HUDEP-2 (cell line): ENCODE measurements around the gene TTC27.
"Not testable (repeated sequence)": the region's sequence is repeated elsewhere in the genome, so short reads cannot be mapped to it uniquely, and the experiment has no call there.

ENCODE experiments used
- DNase-seq, 76 experiments: peaks; one replicate each; lab custom pipeline; 2025; ENCODE audit not compliant: unreplicated experiment in 76 of 76; lab: John Stamatoyannopoulos, UW

The TTC27 gene

GRCh38 chr2:32627814-32628579 lies at the start of gene TTC27:
Gene TTC27, plus strand, starts transcription at chr2:32628050. Its CDS starts 243 bp downstream, at chr2:32628293.
- DNase-seq: peak in 75 of 76 experiments; percentile 37 to 96 (median 91)

GRCh38 chr2:32591669-32592463 lies 36.0 kb upstream of the TTC27 start:
- peak in 26 of 76 experiments; percentile 1 to 47 (median 16) for DNase-seq

- no peak for DNase-seq
Observed at GRCh38 chr2:32594573-32594972, 33.3 kb upstream of the TTC27 start.

- DNase-seq: no peak
Observed at GRCh38 chr2:32611366-32611765, 16.5 kb upstream of the TTC27 start.

- DNase-seq: no peak
Observed at GRCh38 chr2:32611771-32612170, 16.1 kb upstream of the TTC27 start.

- DNase-seq: no peak
Observed at GRCh38 chr2:32614084-32614483, 13.8 kb upstream of the TTC27 start.

- DNase-seq: no peak
Observed at GRCh38 chr2:32617599-32618189, 10.2 kb upstream of the TTC27 start.

GRCh38 chr2:32622570-32623310 lies 5.1 kb upstream of the TTC27 start:
- DNase-seq: no peak

- no peak for DNase-seq
Observed at GRCh38 chr2:32623311-32623706, 4.5 kb upstream of the TTC27 start.

GRCh38 chr2:32624812-32625211 lies 3.0 kb upstream of the TTC27 start:
- DNase-seq: no peak

- no peak for DNase-seq
Observed at GRCh38 chr2:32626639-32627221, 1.1 kb upstream of the TTC27 start.

GRCh38 chr2:32627441-32627813 lies 423 bp upstream of the TTC27 start:
- peak in 2 of 76 experiments; percentile 10 to 51 for DNase-seq

GRCh38 chr2:32632089-32632488 lies 4.2 kb downstream of the TTC27 start:
- DNase-seq: peak in 47 of 76 experiments; percentile 4 to 64 (median 32)

GRCh38 chr2:32633040-32633439 lies 5.2 kb downstream of the TTC27 start:
- peak in 22 of 76 experiments; percentile 1 to 66 (median 21) for DNase-seq

- not testable (repeated sequence) for DNase-seq
Observed at GRCh38 chr2:32638548-32638947, 10.7 kb downstream of the TTC27 start.

- DNase-seq: no peak
Observed at GRCh38 chr2:32641180-32641579, 13.3 kb downstream of the TTC27 start.

- peak in 3 of 76 experiments; percentile 3 to 21 (median 3) for DNase-seq
Observed at GRCh38 chr2:32647180-32647651, 19.4 kb downstream of the TTC27 start.

GRCh38 chr2:32652555-32653209 lies 24.8 kb downstream of the TTC27 start:
- DNase-seq: no peak

- no peak for DNase-seq
Observed at GRCh38 chr2:32656069-32656468, 28.2 kb downstream of the TTC27 start.

- DNase-seq: peak in 1 of 76 experiments; percentile 12
Observed at GRCh38 chr2:32663864-32664263, 36.0 kb downstream of the TTC27 start.
